Measurements from ENCODE around the gene PIM3. TPM values are rescaled to one million over a fixed set of nuclear protein-coding genes. Genes with fewer than 3 reads are reported as not detected.

The PIM3 gene
- total RNA-seq, 1 donor from 2014 or later = 197 TPM

- DNase-seq (ENCODE audit: extremely low read depth, low read depth, low spot score) = no peak
These were observed 39.5 kb downstream of the PIM3 start for GRCh38 chr22:49999946-50000586.

GRCh38 chr22:50000587-50001387 is 40.2 kb downstream of the PIM3 start:
- DNase-seq (ENCODE audit: extremely low read depth, low read depth, low spot score) = no peak

- no peak for DNase-seq (ENCODE audit: extremely low read depth, low read depth, low spot score)
These were observed 41.0 kb downstream of the PIM3 start for GRCh38 chr22:50001388-50002231.

GRCh38 chr22:50002791-50003190 is 42.2 kb downstream of the PIM3 start:
- no peak for DNase-seq (ENCODE audit: extremely low read depth, low read depth, low spot score)

- no peak for DNase-seq (ENCODE audit: extremely low read depth, low read depth, low spot score)
These were observed 44.3 kb downstream of the PIM3 start for GRCh38 chr22:50004918-50005317.

- no peak for DNase-seq (ENCODE audit: extremely low read depth, low read depth, low spot score)
These were observed 46.5 kb downstream of the PIM3 start for GRCh38 chr22:50007057-50007511.

GRCh38 chr22:50008151-50009040 is 47.8 kb downstream of the PIM3 start:
- DNase-seq (ENCODE audit: extremely low read depth, low read depth, low spot score) = no peak

GRCh38 chr22:50009251-50009650 is 48.7 kb downstream of the PIM3 start:
- DNase-seq (ENCODE audit: extremely low read depth, low read depth, low spot score) = no peak

- no peak for DNase-seq (ENCODE audit: extremely low read depth, low read depth, low spot score)
These were observed 49.4 kb downstream of the PIM3 start for GRCh38 chr22:50009765-50010675.

- DNase-seq (ENCODE audit: extremely low read depth, low read depth, low spot score) = no peak
These were observed 50.3 kb downstream of the PIM3 start for GRCh38 chr22:50010676-50011446.

- no peak for DNase-seq (ENCODE audit: extremely low read depth, low read depth, low spot score)
These were observed 51.1 kb downstream of the PIM3 start for GRCh38 chr22:50011447-50012210.

GRCh38 chr22:50012211-50013181 is 51.9 kb downstream of the PIM3 start, which contains the start of gene IL17REL:
IL17REL (minus strand) TSS chr22:50012765; CDS start chr22:50012646, 119 bp downstream.
- DNase-seq (ENCODE audit: extremely low read depth, low read depth, low spot score) = no peak
